ENCODE measurements around the gene ZBTB32.

- TF ChIP-seq EP300 (IDR thresholded peaks at IDR 0.05) (no peak), USF2 (IDR thresholded peaks at IDR 0.05) (no peak), CTCF (IDR thresholded peaks at IDR 0.05) (no peak), REST (IDR thresholded peaks at IDR 0.05) (no peak), POLR2A (IDR thresholded peaks at IDR 0.05; ENCODE audit: low read length) (no peak), SREBF2 (IDR thresholded peaks at IDR 0.05) (no peak), MAX (IDR thresholded peaks at IDR 0.05) (no peak), MAFK (IDR thresholded peaks at IDR 0.05; ENCODE audit: partially characterized antibody) (no peak), HOXA7 (CRISPR knock-in tag; IDR thresholded peaks at IDR 0.05) (no peak), RAD21 (conservative IDR thresholded peaks at IDR 0.05 in 1 of 2, IDR thresholded peaks at IDR 0.05 in 1 of 2) (no peak), CHD2 (IDR thresholded peaks at IDR 0.05; ENCODE audit: low read length, partially characterized antibody) (no peak), ZC3H11A (IDR thresholded peaks at IDR 0.05) (no peak), RCOR1 (IDR thresholded peaks at IDR 0.05; ENCODE audit: low read depth, low read length) (no peak)
Observed at GRCh38 chr19:35670686-35671085, 33.7 kb upstream of the ZBTB32 start.
